Sigmoid colon (tissue), 4 donors: Measurements from ENCODE around the gene FARP2.
"Not testable (repeated sequence)": the region's sequence is repeated elsewhere in the genome, so short reads cannot be mapped to it uniquely, and the experiment has no call there.

Experiments
- POLR2A ChIP-seq, 2 donors: fragments of 450-650 bp; IDR thresholded peaks; one replicate each; pipeline ENCODE4 v1.6.1; 2016; ENCODE audit warnings: antibody characterized with exemption in 2 of 2, mild to moderate bottlenecking in 2 of 2, moderate library complexity in 2 of 2
- POLR2AphosphoS5 ChIP-seq, 4 donors: sonication (generic); formaldehyde crosslinking; IDR thresholded peaks; one replicate each; pipeline ENCODE4 v1.6.1; 2017; ENCODE audit warnings: antibody characterized with exemption in 4 of 4

- TF ChIP-seq POLR2AphosphoS5, POLR2A (IDR thresholded peaks at IDR 0.05): not testable (repeated sequence)
Measured at GRCh38 chr2:241506317-241506716, 150.2 kb downstream of the FARP2 start.
